SIG-M5 treated with dmso at 0.1 percent for 504 hours (cell line): Measurements from ENCODE around the gene VWDE.
"Not testable (repeated sequence)": the region's sequence is repeated elsewhere in the genome, so short reads cannot be mapped to it uniquely, and the experiment has no call there.

Experiments used
- DNase-seq: peaks from one replicate; lab custom pipeline; 2025; ENCODE audit not compliant: unreplicated experiment; lab: John Stamatoyannopoulos, UW

VWDE gene

DNA sequence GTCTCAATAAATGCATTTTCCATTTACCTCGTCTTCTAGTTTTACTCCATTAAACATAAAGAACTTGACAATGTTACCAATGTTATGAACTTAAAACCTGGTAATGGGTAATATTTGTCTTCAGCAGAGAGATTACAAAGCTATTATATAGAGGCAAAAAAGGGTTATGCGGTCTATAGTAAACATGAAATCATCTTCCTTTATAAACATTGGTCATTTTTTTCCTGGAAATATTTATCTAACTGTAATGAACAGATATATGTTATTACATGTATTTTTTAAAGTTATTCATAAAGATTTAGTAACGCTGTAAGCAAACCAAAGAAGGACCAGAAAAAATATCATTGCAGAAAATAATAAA, 1.3 kb downstream of the VWDE start:
- DNase-seq = no peak

DNA sequence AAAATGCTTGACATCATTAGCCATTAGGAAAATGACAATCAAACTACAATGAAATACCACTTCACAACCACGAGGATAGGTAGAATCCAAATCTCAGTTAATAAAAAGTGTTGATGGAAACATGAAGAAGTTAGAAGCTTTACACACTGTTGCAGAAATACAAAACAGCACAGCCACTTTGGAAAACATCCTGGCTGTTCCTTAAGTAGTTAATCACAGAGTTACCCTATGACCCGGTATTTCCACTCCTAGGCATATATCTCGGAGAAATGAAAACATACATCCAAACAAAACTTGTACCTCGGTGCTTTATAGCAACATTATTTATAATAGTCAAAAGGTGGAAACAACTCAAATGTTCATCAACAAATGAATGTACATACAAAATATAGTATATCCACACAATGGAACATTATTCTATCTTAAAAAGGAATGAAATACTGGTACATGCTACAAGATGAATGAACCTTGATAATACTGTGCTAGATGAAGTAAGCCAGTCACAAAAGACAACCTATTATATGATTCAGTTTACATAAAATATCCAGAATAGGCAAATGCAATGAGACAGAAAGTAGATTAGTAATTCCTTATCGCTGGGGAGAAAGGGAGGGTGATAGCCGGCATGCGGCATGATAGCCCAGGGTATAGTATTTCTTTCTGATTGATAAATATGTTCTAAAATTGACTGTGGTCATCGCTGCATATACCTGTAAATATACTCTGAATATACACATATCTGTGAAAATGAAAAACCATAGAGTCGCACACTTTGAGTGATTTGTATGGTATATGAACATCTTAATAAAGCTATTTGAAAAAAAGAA, 1.9 kb downstream of the VWDE start:
- no peak for DNase-seq

DNA sequence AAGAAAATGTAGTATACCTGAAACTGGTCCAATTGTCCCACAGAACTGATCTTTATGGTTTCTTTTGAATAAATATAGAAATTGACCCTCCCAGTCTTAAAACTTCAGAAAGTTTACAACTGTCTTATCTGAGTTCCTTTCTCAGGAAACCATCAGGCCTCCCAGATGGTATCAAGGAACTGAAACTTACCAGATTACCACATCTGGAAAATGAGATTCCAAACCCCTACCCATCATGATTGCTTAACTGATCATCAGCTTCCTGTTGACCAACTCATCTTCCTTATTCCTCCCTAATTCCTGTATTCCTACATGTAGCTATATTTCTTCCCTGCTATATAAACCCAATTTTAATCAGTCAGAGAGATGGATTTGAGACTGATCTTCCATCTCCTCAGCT, 5.5 kb downstream of the VWDE start:
- no peak for DNase-seq

DNA sequence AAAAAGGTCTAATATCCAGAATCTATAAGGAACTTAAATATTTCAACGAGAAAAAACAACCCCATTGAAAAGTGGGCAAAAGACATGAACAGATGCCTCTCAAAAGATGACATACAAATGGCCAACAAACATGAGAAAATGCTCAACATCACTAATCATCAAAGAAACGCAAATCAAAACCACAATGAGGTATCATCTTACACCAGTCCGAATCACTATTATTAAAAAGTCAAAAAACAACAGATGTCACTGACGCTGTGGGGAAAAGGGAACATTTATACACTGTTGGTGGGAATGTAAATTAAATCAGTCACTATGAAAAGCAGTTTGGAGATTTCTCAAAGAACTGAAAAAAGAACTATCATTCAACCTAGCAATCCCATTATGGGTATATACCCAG, 6.0 kb downstream of the VWDE start:
- no peak for DNase-seq

DNA sequence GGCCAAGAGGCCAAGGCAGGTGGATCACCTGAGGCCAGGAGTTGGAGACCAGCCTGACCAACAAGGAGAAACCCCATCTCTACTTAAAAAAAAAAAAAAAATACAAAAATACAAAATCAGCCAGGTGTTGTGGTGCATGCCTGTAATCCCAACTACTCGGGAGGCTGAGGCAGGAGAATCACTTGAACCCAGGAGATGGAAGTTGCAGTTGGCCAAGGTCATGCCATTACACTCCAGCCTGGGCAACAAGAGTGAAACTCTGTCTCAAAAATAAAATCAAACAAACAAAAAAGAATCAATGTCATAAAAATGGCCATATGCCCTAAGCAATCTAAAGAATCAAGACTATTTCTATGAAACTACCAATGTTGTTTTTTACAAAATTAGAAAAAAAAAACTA, 7.0 kb downstream of the VWDE start:
- not testable (repeated sequence) for DNase-seq

DNA sequence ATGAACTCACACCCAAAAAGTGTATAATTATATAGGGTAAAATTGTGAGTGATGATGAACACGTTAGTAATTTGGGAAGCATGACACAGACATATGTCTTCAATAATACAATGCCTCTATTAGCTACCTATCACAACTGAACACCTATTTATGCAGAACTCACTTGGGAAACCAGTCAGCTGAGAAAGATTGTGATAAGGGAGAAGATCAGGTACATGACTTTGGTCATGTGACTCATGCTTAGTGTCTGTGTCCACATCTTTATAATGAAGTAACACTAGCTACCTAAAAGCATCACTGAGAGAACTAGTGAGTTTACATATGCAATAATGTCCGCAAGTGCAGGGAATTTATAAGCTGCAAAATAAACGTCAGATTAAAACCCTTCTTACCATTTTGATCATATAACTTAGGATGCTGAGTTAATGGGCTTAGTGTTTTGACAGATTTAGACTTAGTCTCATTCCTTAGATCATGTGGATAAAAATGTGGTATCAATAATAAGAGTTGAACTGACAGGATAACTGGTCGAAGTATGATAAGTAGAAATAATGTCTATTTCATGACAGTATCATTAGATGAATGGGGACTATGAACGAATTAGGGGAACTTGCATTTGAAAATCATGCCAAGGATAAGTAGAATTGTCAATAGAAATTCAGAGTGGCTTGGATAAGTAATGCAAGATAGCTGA, 11.6 kb downstream of the VWDE start:
- DNase-seq = no peak

DNA sequence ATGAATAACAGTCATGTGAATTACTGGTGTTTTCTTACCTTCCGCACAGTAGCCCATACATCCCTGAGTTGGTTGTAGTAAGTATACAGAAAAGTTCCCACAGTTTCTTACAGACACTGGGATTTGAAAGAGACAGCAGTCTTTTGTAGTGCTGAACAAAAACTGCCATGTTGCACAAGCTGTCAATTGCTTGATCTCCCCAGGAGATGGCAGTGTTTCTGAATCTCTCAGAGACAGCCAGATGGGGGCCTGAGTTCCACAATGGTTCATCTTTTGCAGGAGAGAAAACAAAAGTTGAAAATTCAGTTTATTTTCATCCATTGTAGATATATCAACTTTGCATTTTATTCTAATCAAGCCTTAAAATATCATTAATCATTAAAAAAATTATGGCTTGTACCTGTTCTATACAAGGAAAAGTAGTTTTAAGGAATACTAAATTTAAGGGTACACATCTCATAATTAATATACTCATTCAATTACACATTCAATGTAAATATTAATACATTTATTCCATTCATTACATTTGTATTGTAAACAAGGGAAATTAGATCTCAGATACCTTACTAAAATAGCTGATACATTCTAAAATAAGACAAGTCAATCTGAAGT, 14.5 kb downstream of the VWDE start:
- DNase-seq = peak; percentile 66

DNA sequence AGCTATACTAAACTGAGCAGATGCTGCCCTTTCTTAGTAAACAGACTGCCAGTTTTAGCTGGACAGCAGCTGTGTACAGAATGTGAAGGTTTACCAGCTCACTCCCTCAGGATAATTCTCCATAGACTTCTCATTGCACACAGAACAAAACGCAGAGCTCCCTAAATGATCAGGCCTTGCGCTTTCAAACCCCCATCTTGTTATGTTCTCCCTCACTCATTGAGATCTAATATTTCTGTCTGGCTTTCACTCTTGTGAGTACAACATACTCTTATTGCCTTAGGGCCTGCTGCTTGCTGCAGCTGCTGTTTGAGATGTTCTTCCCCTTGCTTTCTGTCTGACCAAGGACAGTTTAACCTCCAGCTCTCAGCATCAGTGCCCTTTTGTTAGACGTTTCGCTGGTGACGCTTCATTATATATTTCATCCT, 17.3 kb downstream of the VWDE start:
- DNase-seq = no peak

DNA sequence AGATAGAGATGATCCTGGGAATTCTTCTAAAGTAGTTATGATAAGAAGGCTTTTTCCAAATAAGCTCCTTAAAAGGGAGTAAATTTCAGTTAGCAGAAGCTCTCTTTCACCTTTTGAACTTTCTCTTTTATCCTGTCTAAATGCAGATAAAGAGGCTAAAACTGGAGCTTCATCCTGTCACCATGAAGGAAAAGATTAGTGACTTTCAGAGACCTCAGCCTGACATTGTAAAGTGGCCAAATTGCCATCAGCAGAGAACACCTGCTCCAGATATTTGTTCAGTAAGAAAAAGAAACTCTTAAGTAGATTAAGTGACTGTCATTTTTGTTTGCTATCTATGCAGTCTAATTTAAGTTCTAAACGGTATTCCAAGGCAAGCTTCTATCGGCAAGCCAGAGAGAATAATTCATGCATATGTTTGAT, 18.3 kb downstream of the VWDE start:
- no peak for DNase-seq

DNA sequence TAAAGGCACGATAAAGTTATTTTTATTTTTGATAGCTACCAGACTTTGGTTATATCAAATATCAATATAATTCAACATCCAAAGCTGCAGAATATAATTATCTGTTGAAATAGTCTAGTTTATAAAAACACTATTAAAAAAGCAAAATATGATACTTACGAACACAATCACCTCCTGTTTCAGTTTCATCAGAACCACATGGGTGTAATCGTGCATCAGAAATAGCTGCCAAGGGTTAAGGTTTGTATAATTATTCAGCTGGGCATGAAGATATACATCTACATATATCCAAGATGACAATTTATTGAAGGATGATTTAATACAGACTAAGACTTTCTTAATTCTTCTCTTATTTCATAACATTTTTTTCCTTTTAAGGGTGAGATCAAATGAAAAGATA, 20.3 kb downstream of the VWDE start:
- no peak for DNase-seq

DNA sequence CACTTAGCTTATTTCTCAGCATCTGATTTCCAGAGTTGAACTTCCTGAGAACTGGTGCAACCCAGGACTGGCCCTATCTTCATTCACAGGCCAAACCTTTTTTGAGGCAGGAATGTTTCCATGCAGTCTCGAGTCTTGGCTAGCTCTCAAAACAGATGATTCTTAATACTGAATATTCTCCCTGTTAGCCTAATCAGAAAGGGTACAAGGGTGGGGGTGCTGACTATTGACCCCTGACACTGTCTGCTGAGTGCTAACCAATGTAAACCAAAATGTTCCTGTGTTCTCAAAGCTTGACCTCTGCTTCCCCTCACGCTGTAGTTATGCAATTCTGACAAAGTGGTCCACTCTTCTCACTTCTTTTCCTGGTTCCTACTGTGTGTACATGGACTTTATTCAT, 25.3 kb downstream of the VWDE start:
- no peak for DNase-seq

DNA sequence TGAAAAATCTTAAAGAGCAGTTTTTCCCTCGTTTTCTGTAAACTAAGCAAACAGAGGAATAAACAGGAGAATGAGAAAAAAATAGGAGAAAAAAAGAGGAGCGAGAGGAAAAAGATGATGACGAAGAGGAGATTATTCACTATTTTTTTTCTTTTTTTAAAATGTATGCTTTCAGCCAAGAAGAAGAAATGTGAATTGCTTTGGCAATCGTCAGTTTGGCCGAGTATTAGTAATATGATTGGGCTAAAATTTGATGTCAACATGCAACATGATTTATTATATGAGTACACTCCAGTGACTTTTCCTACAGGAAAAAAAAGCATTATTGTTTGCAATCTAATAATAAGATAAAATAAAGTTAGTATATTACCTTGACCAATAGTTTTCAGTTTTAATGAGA, 26.3 kb downstream of the VWDE start:
- no peak for DNase-seq

DNA sequence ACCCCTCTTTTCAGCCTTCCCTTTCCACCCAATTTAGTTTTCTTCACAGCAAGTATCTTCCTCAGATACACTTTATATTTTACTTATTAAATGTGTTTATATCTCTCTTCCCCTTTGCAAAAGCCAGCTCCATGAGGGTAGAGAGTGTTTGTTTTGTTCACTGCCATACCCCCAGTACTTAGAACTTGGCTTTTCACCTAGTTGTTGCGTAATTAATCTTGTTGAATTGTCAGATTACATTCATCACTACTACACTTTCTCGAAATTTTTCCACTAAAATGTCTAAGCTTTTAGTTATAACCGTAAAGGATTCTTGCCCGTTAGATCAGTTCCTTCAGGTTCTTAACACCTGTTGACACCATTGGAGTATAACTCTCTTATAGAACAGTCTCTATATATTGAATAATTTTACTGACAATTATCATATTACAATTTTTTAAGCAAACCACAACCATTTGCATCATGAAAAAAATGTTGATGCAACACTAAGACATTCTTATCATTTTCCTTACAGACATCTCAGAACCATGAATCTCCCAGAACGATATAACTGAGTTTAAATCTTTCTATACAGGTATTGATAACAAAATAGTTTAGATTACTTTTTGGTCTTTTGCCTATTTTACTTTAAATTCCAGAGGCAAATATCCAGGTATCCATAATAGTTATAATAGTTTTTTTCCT, 29.9 kb downstream of the VWDE start:
- no peak for DNase-seq

DNA sequence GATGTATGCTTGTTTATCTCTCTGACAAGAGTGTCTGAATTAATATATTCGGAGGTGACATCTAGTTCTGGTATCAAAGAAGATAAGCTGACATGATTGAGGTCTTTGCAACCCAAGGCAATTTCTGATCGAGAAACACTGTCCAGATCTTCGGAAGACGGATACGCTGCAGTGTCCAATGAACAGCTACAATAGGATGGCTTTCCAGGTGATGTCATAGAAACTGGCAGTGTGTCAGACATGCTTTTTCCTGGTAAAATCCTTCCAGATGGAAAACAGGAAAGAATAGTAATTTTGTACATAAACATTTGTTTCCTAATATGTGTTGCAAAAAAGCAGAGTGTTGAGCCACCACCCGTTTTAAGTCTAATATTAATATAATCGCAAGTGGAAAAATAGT, 33.4 kb downstream of the VWDE start:
- no peak for DNase-seq

DNA sequence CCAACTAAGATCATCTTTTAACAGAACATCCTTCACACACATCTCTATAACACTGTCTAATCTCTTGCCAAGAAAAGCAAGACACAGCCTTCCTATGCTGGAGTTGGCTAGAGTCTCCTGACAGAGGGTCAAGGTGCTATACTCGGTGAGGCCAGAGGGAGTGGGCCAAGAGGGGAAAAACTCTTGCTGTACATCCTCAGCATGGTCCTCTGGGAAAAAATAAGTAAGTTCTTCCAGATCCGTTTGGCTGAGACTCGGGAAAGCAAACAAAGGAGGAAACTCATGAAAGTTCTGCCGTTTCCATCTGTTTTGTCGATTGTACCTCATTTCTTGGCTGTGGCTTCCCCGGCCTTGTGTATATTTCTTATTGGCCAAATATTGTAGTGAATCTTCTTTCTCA, 33.9 kb downstream of the VWDE start:
- DNase-seq = no peak

DNA sequence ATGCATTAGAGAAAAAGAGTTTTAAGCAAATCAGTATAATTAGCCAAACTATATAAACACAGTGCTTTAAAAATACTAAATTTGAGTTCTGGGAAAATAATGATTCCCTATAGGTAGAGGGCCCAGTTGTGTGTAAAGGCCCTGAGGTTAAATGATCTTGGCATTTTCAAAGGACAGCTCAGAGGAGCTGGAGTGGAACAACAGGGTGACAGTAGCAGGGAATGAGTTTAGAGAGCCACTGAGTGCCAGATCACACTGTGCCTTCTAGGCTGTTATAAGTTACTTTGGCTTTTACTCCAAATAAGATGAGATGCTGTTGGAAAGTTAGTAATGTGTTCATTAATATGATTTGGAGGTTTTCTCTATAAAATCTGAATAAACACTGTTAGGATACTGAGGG, 34.6 kb downstream of the VWDE start:
- DNase-seq = no peak

DNA sequence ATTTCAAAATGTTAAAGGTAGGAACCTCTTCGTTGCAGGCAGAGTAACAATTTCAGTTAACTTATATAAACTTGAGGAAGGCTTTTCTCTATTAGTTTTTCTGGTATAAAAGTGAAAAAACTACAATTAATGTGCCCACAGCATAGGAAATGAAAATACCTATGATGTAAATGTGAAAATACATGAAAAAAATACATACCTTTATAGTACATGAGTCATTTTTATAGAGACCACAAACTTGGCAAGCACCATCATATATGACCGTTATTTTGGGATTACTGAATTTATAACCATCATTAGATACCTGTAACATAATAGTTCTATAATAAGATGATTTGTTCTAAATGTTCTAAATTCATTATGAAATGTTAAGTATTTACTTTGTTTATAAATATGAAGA, 42.7 kb downstream of the VWDE start:
- DNase-seq = no peak

DNA sequence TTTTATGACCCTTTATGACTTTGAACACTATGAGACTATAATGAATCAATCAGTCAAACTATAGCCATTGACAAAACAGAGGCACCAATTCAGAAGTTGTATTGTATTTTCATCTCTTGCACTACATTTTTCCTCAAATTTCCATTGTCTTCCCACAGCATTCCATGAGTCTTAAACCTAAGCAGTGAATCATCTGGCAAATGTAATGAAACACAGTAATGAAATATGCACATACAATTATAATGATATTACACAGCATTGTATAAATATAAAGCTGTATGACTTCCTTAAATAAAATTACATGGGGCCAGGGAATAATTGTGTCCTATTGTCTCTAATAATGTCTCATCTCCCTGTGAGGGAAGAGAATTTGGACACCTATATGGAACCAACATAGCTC, 45.0 kb downstream of the VWDE start:
- DNase-seq = no peak

DNA sequence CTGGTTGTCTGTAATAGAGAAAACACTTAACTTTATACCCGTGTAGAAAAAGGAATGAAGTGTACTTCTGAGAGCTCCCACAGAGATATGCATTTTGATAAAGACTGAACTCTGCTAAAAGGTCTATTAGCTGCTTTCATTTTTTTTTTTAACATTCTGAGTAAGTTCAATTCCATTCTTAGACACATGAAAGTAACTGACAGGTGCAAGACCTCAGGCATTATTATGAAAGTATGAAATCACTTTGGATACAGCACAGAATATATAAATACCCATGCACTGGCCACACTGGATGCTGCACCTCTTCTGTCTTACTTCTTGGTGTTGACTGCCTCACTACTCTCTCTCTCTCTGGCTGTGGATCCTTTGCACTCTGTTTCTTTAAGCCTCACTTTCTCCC, 46.2 kb downstream of the VWDE start:
- no peak for DNase-seq

DNA sequence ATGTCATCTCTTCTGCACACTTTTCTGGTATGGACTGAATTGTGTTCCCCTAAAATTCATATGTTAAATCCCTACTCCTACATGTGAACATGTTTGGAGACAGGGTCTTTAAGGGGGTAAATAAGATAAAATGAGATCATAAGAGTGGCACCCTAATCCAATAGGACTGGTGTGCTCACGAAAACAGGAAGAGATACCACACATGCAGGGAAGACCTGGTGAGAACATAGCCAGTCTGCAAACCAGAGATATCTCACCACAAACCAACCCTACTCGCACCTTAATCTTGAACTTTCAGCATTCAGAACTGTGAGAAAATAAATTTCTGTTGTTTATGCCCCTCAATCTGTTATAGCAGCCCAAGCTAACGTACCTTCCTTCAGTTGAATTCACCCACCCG, 51.8 kb downstream of the VWDE start:
- DNase-seq = peak; percentile 0

DNA sequence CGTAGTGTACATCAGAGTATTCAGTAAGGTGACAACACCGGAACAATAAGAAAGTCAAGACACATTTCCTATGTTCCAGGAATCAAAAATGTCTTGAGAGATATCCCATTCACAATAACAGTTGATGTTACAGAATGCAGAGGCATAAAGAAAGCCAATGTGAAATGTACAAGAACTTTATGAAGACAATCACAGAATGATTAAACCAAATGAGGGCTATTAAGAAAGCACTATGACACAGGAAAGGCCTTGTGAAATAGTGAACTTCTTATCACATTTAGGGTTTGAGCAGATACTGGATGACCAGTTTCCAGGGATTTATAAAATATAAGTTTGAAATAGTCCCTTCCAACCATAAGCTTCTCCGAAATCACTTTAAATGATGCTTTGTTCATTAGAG, 52.7 kb downstream of the VWDE start:
- DNase-seq = no peak

DNA sequence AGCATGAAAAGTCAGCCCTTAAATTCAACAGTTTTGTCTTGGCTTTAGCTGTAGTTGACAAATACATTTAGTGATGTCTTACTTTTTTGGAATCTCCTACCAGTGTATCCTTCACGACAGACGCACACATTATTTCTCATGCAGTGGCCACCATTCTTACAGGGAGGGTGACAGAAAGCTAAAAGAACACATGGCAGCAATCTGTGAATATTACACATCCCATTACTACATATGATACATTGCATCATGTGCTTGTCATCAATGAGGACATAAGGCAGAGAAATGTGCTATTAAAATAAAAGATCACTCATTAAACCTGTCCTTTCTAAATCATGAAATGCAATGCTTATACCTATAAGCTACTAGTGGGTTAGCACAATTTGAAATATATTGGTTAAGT, 66.6 kb downstream of the VWDE start:
- DNase-seq = no peak
